ENCODE measurements around the gene PIPOX. TPM values are rescaled to one million over a fixed set of nuclear protein-coding genes. Genes with fewer than 3 reads are reported as not detected.

Gene PIPOX
- total RNA-seq, 3 donors from 2014 or later: 1.3 to 3.0 (median 2.9) TPM

GRCh38 chr17:29048440-29049368 lies 5.8 kb downstream of the PIPOX start:
- no peak for TF ChIP-seq CTCF (IDR thresholded peaks at IDR 0.05)
- TF ChIP-seq POLR2AphosphoS5 (IDR thresholded peaks at IDR 0.05): no peak
- no peak for TF ChIP-seq POLR2A (IDR thresholded peaks at IDR 0.05)
- no peaks in the 10 kb centered on the region for H3K27me3 ChIP-seq
- H3K27ac ChIP-seq: no peak overlapping the region
- H3K4me1 ChIP-seq: no peaks in the 10 kb centered on the region
- no peaks in the 10 kb centered on the region for H3K9me3 ChIP-seq
- DNase-seq (ENCODE audit: low spot score in 2 of 2): no peak
- no peak overlapping the region for H3K4me3 ChIP-seq
- no peaks in the 10 kb centered on the region for H3K36me3 ChIP-seq
- intact Hi-C loops (cut with DNase I; ENCODE audit: low total_unique reads): no loop called here

- DNase-seq (ENCODE audit: low spot score in 2 of 2): no peak
- TF ChIP-seq CTCF (IDR thresholded peaks at IDR 0.05) (no peak), POLR2AphosphoS5 (IDR thresholded peaks at IDR 0.05) (no peak), POLR2A (IDR thresholded peaks at IDR 0.05) (no peak)
- Histone ChIP-seq H3K4me1 (no peaks in the 10 kb centered on the region), H3K9me3 (no peaks in the 10 kb centered on the region), H3K36me3 (no peaks in the 10 kb centered on the region), H3K4me3 (no peak overlapping the region), H3K27me3 (no peaks in the 10 kb centered on the region), H3K27ac (no peak overlapping the region)
- intact Hi-C loops (cut with DNase I; ENCODE audit: low total_unique reads): loop anchor here (5.0 kb wide), 1 partner anchor 1188 kb away; the partner anchor contains the start of gene SLC6A4
These were observed 6.7 kb downstream of the PIPOX start for GRCh38 chr17:29049541-29050145.

- Histone ChIP-seq H3K36me3 (no peaks in the 10 kb centered on the region), H3K27ac (no peak overlapping the region), H3K4me3 (no peak overlapping the region), H3K27me3 (no peaks in the 10 kb centered on the region), H3K4me1 (no peaks in the 10 kb centered on the region), H3K9me3 (no peaks in the 10 kb centered on the region)
- DNase-seq (ENCODE audit: low spot score in 2 of 2): no peak
- TF ChIP-seq POLR2A (IDR thresholded peaks at IDR 0.05) (no peak), POLR2AphosphoS5 (IDR thresholded peaks at IDR 0.05) (no peak), CTCF (IDR thresholded peaks at IDR 0.05) (no peak)
- intact Hi-C loops (cut with DNase I; ENCODE audit: low total_unique reads): loop anchor here (5.0 kb wide), 1 partner anchor 1187 kb away; the partner anchor contains the start of gene SLC6A4
These were observed 7.2 kb downstream of the PIPOX start for GRCh38 chr17:29050176-29050575.

GRCh38 chr17:29051194-29051593 lies 8.3 kb downstream of the PIPOX start:
- Histone ChIP-seq H3K4me1 (no peaks in the 10 kb centered on the region), H3K27me3 (no peaks in the 10 kb centered on the region), H3K9me3 (no peaks in the 10 kb centered on the region), H3K27ac (no peak overlapping the region), H3K36me3 (no peaks in the 10 kb centered on the region), H3K4me3 (no peak overlapping the region)
- DNase-seq (ENCODE audit: low spot score in 2 of 2): no peak
- TF ChIP-seq CTCF (IDR thresholded peaks at IDR 0.05) (no peak), POLR2AphosphoS5 (IDR thresholded peaks at IDR 0.05) (no peak)
- intact Hi-C loops (cut with DNase I; ENCODE audit: low total_unique reads): loop anchor here (5.0 kb wide), 1 partner anchor 1186 kb away; the partner anchor contains the start of gene SLC6A4

- H3K9me3 ChIP-seq: no peaks in the 10 kb centered on the region
- H3K36me3 ChIP-seq: no peaks in the 10 kb centered on the region
- intact Hi-C loops (cut with DNase I; ENCODE audit: low total_unique reads): loop anchor here (5.0 kb wide), 1 partner anchor 1186 kb away; the partner anchor contains the start of gene SLC6A4
- H3K4me1 ChIP-seq: no peaks in the 10 kb centered on the region
- TF ChIP-seq POLR2A (IDR thresholded peaks at IDR 0.05): no peak
- no peak for TF ChIP-seq CTCF (IDR thresholded peaks at IDR 0.05)
- TF ChIP-seq POLR2AphosphoS5 (IDR thresholded peaks at IDR 0.05): no peak
- H3K4me3 ChIP-seq: no peak overlapping the region
- no peaks in the 10 kb centered on the region for H3K27me3 ChIP-seq
- DNase-seq (ENCODE audit: low spot score in 2 of 2): no peak
- H3K27ac ChIP-seq: no peak overlapping the region
These were observed 8.8 kb downstream of the PIPOX start for GRCh38 chr17:29051731-29052130.
